ENCODE data around the gene KCNMB1.

The KCNMB1 gene

DNA sequence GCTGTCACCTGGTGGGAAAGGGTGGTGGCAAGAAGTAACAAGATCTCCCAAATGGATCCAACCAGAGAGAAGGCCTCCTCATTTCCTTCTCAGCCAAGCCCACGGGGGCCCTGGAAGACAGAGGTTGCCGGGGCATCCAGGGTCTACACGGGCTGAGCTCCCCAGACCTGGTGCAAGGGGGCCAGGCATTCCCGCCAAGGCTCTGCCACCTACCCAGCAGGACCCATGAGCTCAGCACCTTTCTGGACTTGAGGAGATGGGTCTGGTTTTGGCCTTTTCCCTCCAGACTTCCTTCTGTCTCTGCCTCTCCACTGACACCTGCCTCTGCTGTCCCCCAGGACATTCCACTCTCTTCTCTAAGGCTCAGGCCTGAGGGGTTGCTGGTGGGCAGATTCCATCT lies 42.4 kb upstream of the KCNMB1 start:
- H3K4me3 ChIP-seq (ENCODE audit: low read depth, low read length), result no peak overlapping the region
- DNase-seq (ENCODE audit: low read depth), result no peak
- TF ChIP-seq, protein P1, sequence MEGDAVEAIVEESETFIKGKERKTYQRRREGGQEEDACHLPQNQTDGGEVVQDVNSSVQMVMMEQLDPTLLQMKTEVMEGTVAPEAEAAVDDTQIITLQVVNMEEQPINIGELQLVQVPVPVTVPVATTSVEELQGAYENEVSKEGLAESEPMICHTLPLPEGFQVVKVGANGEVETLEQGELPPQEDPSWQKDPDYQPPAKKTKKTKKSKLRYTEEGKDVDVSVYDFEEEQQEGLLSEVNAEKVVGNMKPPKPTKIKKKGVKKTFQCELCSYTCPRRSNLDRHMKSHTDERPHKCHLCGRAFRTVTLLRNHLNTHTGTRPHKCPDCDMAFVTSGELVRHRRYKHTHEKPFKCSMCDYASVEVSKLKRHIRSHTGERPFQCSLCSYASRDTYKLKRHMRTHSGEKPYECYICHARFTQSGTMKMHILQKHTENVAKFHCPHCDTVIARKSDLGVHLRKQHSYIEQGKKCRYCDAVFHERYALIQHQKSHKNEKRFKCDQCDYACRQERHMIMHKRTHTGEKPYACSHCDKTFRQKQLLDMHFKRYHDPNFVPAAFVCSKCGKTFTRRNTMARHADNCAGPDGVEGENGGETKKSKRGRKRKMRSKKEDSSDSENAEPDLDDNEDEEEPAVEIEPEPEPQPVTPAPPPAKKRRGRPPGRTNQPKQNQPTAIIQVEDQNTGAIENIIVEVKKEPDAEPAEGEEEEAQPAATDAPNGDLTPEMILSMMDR (conservative IDR thresholded peaks at IDR 0.05; ENCODE audit: low read depth, low read length), result no peak

- H3K4me3 ChIP-seq (ENCODE audit: low read depth, low read length), result no peak overlapping the region
- DNase-seq (ENCODE audit: low read depth), result no peak
- TF ChIP-seq, protein P1 (conservative IDR thresholded peaks at IDR 0.05; ENCODE audit: low read depth, low read length), result no peak
These were observed 41.8 kb upstream of the KCNMB1 start for GRCh38 chr5:170430866-170431437.

- H3K4me3 ChIP-seq (ENCODE audit: low read depth, low read length), result no peak overlapping the region
- DNase-seq (ENCODE audit: low read depth), result no peak
- TF ChIP-seq, protein P1 (conservative IDR thresholded peaks at IDR 0.05; ENCODE audit: low read depth, low read length), result no peak
These were observed 41.1 kb upstream of the KCNMB1 start for GRCh38 chr5:170430256-170430655.

- H3K4me3 ChIP-seq (ENCODE audit: low read depth, low read length), result no peak overlapping the region
- TF ChIP-seq, protein P1 (conservative IDR thresholded peaks at IDR 0.05; ENCODE audit: low read depth, low read length), result peak; percentile 57
- peak; percentile 44 for DNase-seq (ENCODE audit: low read depth)
These were observed 39.8 kb upstream of the KCNMB1 start for GRCh38 chr5:170429014-170429413.

DNA sequence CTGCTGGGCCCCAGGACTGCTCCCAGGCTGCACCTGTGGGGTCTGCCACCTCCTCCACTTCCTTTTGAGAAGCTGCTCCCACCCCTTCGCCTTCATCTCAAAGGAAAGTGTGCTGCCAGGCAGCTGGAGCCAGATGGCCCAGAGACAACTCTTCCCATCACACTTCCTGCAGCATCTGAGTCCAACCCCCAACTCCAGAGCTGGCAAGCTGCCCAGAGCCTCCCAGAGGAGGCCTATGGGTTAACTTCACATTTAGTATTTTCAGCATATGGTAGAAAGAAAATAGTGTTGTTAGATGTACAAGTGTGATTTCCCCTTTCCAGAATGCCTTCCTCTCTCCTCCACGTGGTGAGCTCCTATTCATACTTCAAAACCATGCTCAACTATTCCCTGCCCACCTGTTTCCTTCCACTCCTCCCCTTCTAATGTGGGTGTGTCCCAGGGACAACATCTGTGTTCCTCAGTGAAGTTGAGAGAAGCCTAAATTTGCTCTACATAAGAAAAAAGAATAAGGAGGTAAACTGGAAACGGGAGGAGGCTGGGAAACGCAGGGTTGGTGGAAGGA lies 38.6 kb upstream of the KCNMB1 start:
- TF ChIP-seq, protein P1 (conservative IDR thresholded peaks at IDR 0.05; ENCODE audit: low read depth, low read length), result no peak
- peak; percentile 42 for DNase-seq (ENCODE audit: low read depth)
- no peak overlapping the region for H3K4me3 ChIP-seq (ENCODE audit: low read depth, low read length)

DNA sequence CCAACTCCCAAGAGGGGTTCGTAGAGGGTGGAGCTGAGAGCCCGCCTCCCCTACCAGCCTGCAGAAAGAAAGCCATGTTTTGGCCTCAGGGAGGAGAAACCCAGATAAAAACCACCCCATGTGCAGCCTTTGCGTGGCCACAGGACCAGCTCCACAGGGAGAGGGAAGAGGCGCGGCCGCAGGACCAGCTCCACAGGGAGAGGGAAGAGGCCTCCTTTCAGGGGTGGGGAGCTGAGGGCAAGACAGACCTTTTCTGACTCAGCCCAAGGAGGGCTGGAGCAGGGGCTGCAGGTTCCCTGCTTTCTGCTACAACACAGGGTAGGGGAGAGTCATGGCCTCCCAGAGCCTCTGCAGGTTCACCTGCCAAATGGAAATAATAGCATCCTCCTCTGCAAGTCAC lies 37.6 kb upstream of the KCNMB1 start:
- TF ChIP-seq, protein P1 (conservative IDR thresholded peaks at IDR 0.05; ENCODE audit: low read depth, low read length), result no peak
- DNase-seq (ENCODE audit: low read depth), result no peak
- H3K4me3 ChIP-seq (ENCODE audit: low read depth, low read length), result no peak overlapping the region

- no peak for DNase-seq (ENCODE audit: low read depth)
- TF ChIP-seq, protein P1 (conservative IDR thresholded peaks at IDR 0.05; ENCODE audit: low read depth, low read length), result no peak
- H3K4me3 ChIP-seq (ENCODE audit: low read depth, low read length), result no peak overlapping the region
These were observed 37.1 kb upstream of the KCNMB1 start for GRCh38 chr5:170426149-170426767.
